Measurements from ENCODE around the gene AUTS2.

GRCh38 chr7:70457883-70458680 is 859.8 kb downstream of the AUTS2 start:
- TF ChIP-seq SIRT6 (IDR thresholded peaks at IDR 0.05; ENCODE audit: low read depth, low read length), result no peak
- TF ChIP-seq CTCF (IDR thresholded peaks at IDR 0.05 in 2 of 3, conservative IDR thresholded peaks at IDR 0.05 in 1 of 3; ENCODE audit: insufficient read depth in 2 of 3, low read depth in 1 of 3, low read length in 3 of 3), result no peak
- TF ChIP-seq E2F6 (IDR thresholded peaks at IDR 0.05; ENCODE audit: borderline replicate concordance in 1 of 2, extremely low read depth in 1 of 2, insufficient read depth in 1 of 2, insufficient read length in 1 of 2, low read depth in 1 of 2, low read length in 1 of 2, poor library complexity in 1 of 2, severe bottlenecking in 1 of 2), result no peak
- TF ChIP-seq NR2F6 (CRISPR knock-in tag; IDR thresholded peaks at IDR 0.05), result no peak
- no peak for TF ChIP-seq SNAPC5 (CRISPR knock-in tag; IDR thresholded peaks at IDR 0.05)
